Dedifferentiated amniotic fluid mesenchymal stem cell (primary cell): ENCODE results near the gene MDGA2.

Experiments used
- DNase-seq: peaks from one replicate; pipeline ENCODE4 v3.0.0-alpha.2; 2016; ENCODE audit errors: extremely low spot score

Gene MDGA2

DNA sequence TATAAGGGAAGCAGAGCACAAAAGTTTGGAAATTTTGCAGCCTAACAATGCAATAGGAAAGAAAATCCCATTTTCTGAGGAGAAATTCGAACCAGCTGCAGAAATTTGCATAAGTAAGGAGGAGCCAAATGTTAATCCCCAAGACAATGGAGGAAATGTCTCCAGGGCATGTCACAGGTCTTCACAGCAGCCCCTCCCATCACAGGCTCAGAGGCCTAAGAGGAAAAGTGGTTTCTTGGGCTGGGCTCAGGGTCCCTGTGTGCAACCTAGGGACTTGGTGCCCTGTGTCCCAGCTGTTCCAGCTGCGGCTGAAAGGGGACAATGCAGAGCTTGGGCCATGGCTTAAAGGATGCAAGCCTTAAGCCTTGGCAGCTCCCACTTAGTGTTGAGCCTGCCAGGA, 190.0 kb downstream of the MDGA2 start:
- DNase-seq, result no peak

DNA sequence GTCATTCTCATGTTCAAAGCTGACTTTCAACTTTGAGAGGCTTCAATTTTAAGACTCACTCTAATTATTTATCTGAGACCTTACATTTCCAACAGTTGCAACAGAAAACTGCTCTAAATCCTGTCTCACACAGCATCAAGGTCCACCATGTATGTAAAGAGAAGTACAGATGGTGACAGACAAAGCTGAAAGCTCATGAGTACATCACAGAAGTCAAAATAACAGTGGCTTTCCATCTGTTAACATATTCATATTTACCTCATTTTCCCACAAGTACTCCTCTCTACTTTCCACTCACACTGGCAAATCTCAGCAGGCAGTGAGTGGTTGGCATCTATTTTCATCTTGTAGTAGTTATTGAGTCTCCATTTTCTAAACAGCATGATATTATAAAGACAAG, 192.0 kb downstream of the MDGA2 start:
- DNase-seq, result no peak

DNA sequence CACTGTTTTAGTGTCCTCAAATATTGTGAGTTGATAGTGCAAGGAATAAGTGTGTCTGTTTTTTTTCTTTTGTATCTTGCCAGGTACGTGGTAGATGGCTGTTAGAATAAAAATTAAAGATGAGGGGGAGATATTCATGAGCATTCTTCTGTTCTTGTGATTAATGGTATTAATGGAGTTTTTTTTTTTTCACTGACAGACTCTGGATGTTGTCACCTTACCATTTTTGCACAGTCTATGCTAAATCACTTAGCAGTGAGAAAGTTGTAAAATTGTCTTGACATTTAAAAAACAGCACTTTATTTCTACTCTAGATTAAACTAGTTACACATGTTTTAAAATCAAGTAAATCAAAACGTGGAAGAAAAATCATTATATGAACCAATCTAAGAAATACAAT, 204.3 kb downstream of the MDGA2 start:
- DNase-seq, result no peak

DNA sequence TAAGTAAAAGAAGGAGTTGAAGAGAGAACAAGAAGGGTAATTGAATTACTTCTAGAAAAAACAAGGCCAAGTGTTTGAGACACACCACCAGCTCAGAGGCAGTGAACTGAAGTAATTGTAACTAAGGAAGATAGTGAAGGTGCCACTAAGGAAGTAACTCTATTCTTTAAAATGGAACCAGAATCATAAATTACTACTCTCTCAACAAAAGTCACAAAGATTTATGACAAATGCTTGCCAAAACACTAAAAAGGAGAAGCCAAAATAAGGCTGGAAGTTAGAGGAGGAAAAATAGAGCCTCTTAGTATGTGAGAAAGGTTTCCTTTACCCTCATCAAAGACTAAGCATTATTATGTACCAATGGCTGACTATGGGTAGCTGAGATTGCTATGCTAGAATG, 208.5 kb downstream of the MDGA2 start:
- DNase-seq, result no peak

DNA sequence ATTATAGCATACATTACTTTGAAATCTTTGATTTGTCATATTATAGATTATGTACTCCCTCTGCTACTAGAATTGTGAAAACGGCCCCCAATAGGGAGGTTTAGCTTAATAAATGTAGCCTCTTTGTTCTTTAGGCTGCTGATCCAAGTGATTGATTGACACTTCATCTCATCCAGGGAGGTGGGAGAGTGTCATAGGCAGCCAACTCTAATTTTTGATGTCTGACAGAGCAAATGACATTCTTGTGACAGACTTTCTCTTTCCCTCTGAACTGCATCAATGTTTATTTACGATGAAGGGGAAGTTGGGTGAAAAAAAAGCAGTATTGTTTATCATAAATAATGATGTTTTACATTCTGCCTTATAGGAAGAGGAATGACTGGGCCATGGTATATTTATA, 221.4 kb downstream of the MDGA2 start:
- DNase-seq, result no peak

DNA sequence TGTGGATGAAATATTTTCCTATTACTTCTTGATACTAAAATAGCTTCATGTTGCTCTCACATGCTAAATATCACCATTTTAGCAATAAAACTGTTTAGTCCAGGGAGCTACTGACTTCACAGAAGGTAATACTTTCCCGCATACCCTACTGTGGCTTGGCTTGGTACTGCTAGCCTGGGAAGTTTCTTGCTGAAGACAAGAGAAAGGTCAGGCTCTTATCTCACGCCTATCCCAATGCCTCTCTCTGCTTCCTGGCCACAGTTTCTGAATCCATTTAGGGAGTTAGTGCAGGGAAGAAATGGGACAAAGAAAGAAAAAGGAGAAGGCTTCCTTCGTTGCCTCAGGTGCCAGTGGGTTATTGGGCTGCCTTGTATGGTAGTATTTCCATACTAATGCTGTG, 228.3 kb downstream of the MDGA2 start:
- DNase-seq, result no peak

DNA sequence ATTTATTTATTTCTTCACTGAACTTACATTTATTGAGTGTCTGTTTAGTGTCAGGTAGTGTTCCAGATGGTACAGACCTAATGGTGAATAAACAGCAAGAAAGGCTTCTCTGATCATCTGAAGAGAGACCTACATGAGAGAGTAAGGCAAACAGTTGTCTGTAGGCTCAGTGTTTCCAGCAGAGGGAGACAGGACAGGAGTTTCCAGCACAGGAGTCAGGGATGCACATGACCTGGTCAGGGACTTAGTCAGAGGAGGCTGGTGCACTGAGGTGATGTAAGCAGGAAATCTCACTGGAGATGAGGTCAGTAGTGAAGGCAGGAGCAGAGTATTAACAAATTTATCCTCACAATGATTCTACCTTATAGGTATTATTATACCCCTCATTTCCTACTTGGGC, 233.2 kb downstream of the MDGA2 start:
- no peak for DNase-seq

DNA sequence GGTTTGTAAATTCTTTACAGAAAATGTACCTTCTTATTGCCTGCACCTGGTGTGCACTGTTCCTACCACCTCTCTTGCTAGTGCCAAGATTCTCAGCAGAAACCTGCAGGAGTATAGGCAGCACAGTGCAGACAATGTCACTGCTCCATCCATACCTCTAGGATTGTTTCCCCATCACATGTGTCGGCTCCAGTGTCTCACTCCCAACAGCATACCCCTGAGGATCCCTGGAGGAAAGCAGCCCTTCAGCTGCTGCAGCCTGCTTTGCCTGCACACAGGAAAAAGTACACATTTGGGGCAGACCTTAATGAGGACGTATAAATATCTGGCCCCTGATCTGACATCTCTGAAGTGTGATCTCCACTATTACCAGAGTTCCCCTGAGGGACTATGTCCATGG, 235.5 kb downstream of the MDGA2 start:
- no peak for DNase-seq

DNA sequence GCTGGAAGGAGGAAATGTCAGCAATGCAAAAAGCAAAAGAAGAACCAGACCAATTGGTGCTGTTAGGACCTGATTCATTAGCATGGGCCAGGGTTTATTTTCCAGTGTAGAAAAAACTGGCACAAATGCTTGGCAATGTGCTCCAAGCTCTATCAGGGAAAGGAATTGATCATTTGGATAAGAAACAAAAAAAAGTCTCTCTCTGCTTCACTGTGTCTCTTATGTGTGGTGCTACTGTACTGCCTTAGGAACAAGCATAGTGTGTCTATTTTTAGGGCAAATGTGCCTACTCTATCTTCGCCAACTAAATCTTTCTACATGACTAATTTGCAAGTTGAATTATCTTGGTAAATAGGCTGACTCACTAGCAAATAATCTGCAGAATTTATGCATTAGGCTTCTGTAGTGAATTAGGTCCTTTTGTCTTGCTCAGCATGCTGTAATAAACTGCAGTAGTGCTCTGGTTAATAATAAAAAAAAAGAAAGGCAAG, 236.7 kb downstream of the MDGA2 start:
- DNase-seq, result no peak

DNA sequence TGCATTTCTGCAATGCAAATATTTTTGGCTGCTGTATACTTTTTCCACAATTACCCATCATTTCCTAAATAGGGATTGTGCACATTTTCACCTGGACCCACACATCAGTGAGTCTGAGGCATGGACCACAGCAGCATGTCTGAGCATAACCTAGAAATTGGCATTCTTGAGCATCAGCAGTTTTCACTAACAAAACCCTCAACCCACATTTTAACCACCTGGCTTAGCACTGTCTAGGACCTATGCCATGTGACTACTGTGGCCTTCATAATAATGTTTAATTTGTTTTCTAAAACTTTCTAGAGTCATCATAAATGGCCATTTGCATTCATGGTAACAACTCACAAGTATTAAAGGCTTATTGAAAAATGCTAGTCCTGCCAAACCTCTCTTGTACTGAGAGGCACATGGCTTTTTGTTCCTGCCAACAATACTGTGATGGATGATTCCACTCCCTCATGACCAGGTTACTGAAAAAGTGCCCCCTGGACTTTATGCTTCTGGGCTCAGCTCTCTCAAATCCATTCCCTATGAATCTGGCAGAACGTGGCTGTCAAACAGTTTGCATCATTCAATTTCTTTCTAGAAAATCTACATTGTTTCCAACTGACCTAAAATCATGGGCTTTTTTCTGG, 240.0 kb downstream of the MDGA2 start:
- DNase-seq, result no peak

DNA sequence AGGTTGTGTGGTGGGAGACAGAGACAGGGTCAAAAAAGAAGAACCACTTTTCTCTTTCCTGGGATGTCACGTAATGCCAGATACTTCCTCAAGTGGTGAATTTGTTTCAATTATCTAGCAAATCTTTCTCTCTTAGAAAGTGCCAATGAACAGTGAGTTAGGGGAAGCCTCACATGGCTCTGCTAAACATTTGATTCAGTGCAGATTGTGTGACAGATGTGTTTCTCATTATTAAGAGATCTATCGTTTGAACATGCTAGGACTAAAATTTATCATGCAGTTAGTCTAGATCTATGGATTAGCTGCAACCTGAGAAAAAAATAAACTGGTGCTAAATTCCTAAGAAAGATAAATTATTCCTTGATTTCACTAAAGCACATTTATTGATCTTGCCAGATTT, 247.8 kb downstream of the MDGA2 start:
- DNase-seq, result no peak

DNA sequence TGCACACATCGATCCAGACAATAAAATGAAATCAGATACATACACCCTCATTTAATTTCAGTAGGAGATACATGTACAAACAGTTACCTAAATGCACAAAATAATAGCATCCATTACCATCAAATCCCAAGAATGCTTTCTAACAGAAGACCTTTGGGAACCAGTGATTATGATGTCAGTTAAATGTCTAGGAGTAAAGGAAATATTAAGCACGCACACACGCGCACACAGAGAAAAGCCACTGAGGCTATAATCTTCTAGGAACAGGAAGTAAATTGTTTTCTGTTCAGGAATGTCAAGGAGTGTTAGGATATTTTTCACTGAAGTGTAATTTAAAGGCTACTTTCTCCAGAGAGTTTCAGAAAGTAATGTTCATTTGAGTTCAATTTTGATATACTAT, 250.1 kb downstream of the MDGA2 start:
- no peak for DNase-seq

DNA sequence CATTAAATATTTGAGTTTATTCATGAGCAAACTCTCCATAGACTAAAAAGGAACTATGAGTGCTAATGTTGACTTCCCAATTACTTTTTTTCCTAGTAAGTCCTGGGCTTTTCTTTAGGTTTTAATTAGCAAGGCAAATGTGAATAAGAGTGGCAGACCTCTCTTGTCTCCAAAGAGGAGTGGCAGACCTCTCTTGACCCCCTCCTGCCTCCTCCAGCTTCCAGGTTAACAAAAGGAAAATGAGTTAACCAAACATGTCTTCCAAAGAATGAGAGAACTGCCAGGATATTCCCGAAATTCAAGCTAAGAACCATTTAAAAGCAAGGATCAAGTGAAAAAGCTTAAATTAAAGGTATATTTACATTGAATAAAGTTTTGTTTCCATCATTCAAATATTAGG, 253.2 kb downstream of the MDGA2 start:
- DNase-seq, result no peak

DNA sequence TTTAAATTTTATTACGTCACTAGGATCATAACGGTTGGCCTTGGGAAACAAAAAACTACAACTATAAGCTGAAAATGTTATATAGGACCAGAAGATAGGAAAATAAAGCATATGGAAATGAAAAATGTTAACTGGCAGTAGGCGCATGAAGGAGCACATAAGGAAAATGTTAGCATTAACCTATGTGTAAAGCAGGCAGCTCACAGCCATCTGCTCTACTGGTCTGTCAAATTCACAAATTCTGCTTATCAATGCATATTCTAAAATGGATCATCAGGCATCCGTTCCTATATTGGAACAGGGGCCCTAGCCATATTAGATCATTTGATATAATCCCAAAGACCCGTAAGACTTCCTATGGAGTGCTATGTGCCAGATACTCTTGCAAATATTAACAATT, 263.9 kb downstream of the MDGA2 start:
- DNase-seq, result no peak

DNA sequence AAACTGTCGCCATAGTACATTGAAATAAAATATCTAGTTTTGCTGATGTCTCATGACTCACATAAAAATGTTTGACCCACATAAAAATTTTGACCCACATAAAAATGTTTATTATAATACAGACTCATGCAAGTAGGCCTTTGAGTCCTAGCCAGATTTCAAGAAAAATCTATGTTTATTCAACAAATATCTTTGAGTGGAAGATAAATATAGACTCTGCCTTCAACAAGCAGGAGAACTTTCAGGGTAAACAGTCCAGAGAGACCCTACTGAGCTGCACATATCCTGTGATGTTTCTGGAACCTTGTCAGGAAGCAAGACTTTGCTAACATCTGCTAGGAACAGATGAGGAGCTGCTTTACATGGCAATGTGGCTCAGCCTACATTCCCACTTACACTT, 283.1 kb downstream of the MDGA2 start:
- no peak for DNase-seq

DNA sequence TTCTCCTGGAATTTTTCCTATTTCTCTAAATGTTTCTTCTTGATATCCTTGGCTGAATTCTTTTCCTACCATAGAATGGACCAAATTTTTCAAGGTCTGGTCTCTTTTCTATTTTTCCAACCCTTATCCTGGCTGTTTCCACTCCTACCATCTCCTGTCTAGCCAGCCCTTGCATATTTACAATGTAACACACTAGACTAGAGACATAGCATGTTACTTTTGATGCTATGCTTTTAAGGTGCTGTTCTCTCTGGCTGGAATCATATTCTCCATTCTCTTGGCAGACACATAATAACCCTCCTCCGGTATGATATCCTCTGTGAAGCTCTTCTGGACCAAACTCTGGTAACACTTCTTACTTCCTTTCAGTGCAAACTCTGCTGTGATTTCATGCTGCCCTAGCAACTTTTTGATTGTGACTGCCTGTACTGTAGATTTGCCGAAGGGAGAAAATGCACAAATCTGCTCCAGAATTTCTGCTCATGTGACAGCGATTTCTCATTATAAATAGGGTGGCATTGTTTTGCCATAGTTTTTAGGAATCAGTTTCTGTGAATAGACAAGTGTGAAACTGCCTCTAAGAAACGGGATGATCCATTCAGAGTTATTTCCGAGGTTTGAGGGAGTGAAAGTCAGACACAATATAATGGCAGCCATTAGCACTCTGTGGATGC, 284.4 kb downstream of the MDGA2 start:
- no peak for DNase-seq

DNA sequence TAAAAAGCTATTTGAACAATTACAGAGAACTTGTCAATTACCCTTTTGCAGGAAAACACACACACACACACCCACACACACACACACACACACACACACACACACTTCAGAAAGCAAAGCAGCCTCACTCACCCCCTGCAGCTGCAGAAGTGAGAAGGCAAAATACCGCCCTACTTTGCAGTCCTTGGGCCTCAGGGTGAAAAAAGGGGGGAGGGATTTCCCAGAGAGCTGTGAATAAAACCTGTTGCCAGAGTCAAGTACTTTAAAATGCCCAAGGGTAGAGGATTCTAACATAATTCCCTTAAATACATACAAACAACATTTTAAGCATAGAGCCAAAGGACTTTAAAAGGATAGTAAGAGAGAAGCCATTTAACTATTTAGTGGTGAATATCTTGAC, 285.9 kb downstream of the MDGA2 start:
- DNase-seq, result no peak

DNA sequence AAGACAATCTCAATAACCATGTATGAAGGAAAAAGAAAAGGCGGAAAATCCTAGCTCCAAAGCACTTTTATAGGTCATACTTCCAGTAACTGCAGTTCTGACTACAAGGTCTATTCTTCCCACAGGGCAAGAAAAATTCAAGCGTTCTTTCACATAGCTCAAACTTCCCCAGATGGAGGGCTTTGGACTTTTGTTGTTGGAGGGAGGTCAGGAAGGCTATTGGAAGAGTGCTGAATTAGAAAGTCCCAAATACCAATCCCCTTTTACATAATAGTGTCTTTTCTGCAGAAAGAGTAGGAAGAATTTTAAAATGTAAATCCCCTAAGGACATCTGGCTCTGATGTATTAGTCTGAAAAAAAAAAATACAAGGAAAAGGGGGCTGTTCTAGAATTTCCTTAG, 309.4 kb downstream of the MDGA2 start:
- DNase-seq, result no peak

DNA sequence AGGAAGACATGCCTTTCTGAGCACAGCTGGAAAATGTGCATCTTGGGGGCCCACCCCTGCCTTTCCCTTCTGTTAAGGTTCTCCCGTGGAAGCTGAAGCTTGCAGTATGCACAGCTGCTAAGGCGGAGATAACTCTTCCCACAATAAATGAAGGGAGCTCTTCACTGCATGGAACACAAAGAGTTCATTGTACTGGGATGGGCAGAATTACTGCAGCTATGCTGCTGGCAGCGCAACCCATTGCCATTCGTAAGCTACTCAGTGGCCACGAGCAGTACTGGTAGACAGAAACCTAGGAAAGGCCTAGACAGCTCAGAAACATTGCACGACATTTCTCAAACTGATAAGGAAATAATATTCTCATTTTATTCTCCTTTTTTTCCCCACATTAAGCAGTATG, 310.2 kb downstream of the MDGA2 start:
- no peak for DNase-seq

DNA sequence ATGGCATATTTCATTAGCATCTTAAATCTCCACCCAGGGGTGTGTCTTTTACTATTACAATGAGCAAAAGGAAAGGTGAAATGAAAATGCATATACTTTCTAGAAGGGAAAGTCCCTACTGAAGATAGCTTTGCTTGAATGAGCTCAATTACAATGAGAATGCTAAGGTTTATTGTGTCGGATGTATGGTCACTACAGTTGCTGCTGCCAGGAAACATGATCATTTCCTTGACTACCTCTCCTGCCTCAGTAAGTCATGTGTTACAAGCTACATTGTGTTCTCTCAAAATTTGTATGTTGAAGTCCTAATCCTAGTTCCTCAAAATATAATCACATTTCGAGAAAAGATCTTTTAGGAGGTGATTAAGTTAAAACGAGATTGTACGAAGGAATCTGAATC, 322.2 kb downstream of the MDGA2 start:
- DNase-seq, result no peak

DNA sequence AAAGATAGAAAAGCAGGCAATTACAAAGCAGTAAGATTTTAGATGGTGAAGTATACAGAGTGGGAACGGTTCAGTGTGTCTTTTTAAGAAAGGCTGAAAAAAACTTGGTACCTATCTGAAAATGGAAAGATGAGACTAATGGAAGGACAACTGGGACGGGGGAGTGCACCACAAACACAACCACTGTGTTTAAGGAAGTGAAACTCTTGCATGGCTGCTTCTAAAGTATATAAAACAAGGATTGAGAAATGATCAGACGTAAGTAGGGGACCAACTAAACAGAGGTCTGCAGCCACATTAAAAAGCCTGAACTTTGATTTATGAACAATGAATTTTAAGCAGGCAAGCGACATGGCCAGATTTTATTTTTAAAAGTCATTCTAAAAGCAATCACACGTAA, 328.6 kb downstream of the MDGA2 start:
- DNase-seq, result no peak

DNA sequence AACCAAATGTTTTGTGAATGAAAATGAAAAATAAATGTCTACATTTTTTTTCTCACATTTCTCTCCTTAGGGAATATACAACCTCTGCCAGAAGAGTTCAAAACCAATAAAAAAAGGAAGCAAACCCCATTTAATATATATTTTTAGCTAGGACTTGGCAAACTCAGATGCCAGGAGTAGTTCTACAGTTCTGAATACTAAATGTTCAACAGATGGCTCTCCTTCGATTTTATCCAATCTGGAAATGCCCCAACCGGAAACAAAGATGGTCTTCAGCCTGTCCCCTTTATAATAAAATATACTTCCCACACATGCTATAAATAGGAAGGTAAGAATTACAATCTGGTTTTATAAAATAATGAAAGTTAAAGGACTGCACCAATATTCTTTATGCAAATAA, 330.4 kb downstream of the MDGA2 start:
- no peak for DNase-seq

DNA sequence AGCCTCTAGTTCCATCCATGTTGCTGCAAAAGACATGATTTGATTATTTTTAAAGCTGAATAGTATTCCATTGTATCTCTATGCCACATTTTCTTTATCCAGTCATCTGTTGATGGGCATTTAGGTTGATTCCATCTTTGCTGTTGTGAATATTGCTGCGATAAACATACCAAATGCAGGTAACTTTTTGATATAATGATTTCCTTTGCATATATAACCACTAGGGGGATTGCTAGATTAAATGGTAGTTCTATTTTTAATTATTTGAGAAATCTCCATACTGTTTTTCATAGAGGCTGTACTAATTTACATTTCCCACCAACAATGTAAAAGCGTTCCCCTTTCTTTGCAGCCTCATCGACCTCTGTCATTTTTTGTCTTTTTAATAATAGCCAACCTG, 342.5 kb downstream of the MDGA2 start:
- no peak for DNase-seq

DNA sequence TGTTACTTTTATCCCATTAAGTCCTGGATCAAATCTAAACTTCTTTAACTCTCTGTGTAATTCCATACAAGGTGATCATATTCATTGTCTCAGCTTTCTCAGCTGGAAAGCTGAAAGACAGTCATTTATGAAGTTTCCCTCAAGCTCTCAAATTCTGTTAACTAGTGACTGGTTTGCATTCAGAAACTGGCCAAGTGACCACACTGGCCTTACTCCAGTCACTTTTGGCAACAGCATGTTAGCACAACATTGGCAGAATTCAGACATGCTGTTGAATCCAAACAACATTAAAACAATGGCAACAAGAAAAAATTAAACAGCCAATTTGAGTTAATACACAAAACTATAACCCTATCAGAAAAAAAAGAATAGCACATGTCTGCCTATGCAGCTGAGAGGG, 343.3 kb downstream of the MDGA2 start:
- DNase-seq, result no peak
